PFSK-1 (cell line): Measurements from ENCODE around the gene EPO.

Experiments used
- FOXP2 ChIP-seq: optimal IDR thresholded peaks from 2 replicates; pipeline ENCODE3; 2011; ENCODE audit warnings: borderline replicate concordance, control low read depth, inconsistent platforms; ENCODE audit not compliant: insufficient read depth; ENCODE audit errors: extremely low read length, extremely low read depth
- POLR2AphosphoS5 ChIP-seq: IDR thresholded peaks from 2 replicates; pipeline ENCODE4 v1.6.1; 2012; ENCODE audit warnings: low read depth, mild to moderate bottlenecking, control low read depth, low read length, moderate library complexity
- SIN3A ChIP-seq: IDR thresholded peaks from 2 replicates; pipeline ENCODE4 v1.6.1; 2012; ENCODE audit warnings: mild to moderate bottlenecking, low read length, moderate library complexity, borderline replicate concordance; ENCODE audit not compliant: insufficient read depth
- TAF1 ChIP-seq: IDR thresholded peaks from 2 replicates; pipeline ENCODE4 v1.6.1; 2012; ENCODE audit warnings: low read length, control low read depth, borderline replicate concordance; ENCODE audit not compliant: insufficient read depth
- TF ChIP-seq, protein P1 (sequence below), 2 experiments: IDR thresholded peaks; 2 replicates each; pipeline versions ENCODE4 v1.6.1 to v1.8.0; 2011 to 2012; ENCODE audit warnings: low read depth in 2 of 2, low read length in 2 of 2, control low read depth in 1 of 2, inconsistent platforms in 1 of 2, mild to moderate bottlenecking in 1 of 2, moderate library complexity in 1 of 2; ENCODE audit not compliant: insufficient read depth in 1 of 2

EPO gene

DNA sequence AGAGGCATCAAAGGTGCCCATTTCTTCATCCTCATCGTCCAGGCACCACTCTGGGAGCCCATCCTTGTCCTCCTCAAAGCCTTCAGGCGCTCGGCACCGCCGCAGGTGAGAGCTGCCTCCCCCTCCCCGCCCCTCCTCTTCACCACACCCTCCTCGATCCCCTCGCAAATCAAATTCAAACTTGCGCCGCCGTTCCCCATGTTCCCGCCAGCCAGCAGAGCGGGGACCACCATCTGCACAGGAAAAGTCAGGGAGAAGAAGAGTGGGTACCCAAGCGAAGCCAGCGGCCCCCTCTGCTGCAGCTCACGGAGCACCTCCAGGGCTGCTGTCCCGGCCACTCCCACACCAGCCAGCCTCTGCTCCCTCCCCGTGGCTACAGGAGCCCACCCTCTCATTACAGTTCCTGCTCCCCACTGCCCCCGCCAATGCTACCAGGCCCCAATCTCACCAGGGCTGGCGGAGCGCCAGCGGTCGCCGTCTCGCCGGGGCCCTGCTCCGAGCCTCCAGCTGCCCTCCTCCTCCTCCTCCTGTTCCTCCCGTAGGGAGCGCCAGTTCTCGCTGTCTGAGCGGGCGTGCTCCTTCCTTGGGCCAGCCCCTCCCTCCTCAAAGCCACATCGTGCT lies 34.0 kb upstream of the EPO start:
- TF ChIP-seq FOXP2 (no peak), SIN3A (no peak), POLR2AphosphoS5 (no peak), TAF1 (no peak)
- TF ChIP-seq, protein P1, sequence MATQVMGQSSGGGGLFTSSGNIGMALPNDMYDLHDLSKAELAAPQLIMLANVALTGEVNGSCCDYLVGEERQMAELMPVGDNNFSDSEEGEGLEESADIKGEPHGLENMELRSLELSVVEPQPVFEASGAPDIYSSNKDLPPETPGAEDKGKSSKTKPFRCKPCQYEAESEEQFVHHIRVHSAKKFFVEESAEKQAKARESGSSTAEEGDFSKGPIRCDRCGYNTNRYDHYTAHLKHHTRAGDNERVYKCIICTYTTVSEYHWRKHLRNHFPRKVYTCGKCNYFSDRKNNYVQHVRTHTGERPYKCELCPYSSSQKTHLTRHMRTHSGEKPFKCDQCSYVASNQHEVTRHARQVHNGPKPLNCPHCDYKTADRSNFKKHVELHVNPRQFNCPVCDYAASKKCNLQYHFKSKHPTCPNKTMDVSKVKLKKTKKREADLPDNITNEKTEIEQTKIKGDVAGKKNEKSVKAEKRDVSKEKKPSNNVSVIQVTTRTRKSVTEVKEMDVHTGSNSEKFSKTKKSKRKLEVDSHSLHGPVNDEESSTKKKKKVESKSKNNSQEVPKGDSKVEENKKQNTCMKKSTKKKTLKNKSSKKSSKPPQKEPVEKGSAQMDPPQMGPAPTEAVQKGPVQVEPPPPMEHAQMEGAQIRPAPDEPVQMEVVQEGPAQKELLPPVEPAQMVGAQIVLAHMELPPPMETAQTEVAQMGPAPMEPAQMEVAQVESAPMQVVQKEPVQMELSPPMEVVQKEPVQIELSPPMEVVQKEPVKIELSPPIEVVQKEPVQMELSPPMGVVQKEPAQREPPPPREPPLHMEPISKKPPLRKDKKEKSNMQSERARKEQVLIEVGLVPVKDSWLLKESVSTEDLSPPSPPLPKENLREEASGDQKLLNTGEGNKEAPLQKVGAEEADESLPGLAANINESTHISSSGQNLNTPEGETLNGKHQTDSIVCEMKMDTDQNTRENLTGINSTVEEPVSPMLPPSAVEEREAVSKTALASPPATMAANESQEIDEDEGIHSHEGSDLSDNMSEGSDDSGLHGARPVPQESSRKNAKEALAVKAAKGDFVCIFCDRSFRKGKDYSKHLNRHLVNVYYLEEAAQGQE (IDR thresholded peaks at IDR 0.05; ENCODE audit: insufficient read depth in 1 of 2, low read depth in 2 of 2, low read length in 2 of 2): no peak

DNA sequence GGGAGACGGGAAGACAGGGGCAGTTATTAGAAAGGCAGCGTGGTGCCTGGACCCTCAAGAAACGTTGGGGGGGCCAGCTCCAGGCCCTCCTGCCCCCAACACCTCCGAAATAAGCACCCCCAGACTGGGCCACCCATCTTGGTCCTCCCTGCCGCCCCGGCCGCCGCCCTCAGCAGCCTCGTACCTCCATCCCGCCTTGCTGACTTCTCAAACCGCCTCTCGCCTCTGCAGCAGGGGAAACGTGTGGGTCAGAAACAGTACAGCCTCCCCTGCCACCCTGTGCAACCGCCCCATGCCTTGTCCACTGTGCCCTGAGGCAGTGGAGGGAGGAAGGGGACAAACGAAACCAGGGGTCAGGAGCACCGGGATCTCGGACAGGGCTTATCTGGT lies 33.5 kb upstream of the EPO start:
- TF ChIP-seq FOXP2 (no peak), TAF1 (no peak), SIN3A (no peak), POLR2AphosphoS5 (no peak)
- TF ChIP-seq, protein P1 (IDR thresholded peaks at IDR 0.05; ENCODE audit: insufficient read depth in 1 of 2, low read depth in 2 of 2, low read length in 2 of 2): no peak

DNA sequence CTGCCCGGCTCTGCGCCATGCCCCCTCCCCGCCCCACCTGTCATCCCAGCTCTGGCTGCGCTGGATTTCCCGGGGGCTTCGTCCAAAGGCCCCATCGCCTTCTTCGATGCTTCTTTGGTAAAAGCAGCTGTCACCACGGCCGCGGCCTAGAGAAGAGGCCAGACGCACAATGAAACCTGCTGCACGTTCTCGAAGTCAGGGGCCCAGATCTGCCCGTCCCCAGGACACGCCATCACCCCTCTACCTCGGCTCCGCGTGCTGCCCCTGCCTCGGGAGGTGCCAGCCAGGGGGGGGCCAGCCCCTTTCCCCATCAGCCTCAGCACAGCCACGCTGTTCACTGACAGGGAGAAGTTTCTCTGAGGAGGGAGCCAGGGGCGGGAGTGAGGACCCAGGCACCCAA lies 33.0 kb upstream of the EPO start:
- no peak for TF ChIP-seq FOXP2
- TF ChIP-seq TAF1: no peak

GRCh38 chr7:100687751-100688300 lies 32.4 kb upstream of the EPO start:
- TF ChIP-seq SIN3A (no peak), POLR2AphosphoS5 (no peak), TAF1 (no peak)
- TF ChIP-seq, protein P1 (IDR thresholded peaks at IDR 0.05; ENCODE audit: insufficient read depth in 1 of 2, low read depth in 2 of 2, low read length in 2 of 2): no peak

DNA sequence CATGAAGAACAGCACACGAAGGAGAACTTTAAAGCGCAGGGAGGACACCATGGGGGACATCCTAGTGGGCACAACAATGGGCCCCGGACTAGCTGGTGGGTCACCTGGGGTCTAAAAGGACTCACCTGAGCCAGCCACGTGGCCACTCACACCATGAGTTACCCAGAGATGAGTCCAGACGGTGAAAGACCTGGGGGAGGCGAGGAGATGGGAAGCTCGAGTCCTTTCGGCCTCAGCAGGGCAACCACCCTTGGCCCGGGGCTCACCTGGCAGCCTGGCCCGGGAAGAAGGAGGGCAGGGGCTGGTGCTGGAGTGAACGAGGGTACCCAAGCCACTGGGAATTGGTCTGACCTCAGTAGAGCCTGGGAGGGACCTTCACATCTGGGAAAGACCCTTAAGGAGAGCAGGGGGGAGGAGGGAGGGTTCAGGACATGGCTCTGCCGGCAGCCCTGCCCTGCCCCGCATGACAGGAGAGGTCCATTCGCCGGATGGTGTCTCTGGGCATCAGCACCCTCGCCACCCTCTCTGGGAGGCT lies 31.9 kb upstream of the EPO start:
- TF ChIP-seq, protein P1 (IDR thresholded peaks at IDR 0.05; ENCODE audit: insufficient read depth in 1 of 2, low read depth in 2 of 2, low read length in 2 of 2): no peak
- TF ChIP-seq POLR2AphosphoS5 (no peak), FOXP2 (no peak), SIN3A (no peak), TAF1 (no peak)
